H1 (cell line): ENCODE results near the gene DDX55. TPM values are rescaled to one million over a fixed set of nuclear protein-coding genes. Genes with fewer than 3 reads are reported as not detected.

Experiments
- CTCF ChIP-seq, 3 experiments: IDR thresholded peaks; 1 replicate in 2 of 3; 2 replicates in 1 of 3; pipeline versions ENCODE4 v1.5.1 to v1.6.1; 2011; ENCODE audit warnings: low read length in 3 of 3, mild to moderate bottlenecking in 3 of 3, inconsistent platforms in 2 of 3, low read depth in 1 of 3, moderate library complexity in 1 of 3; ENCODE audit not compliant: insufficient read depth in 1 of 3; ENCODE audit errors: control extremely low read depth in 1 of 3
- NANOG ChIP-seq: IDR thresholded peaks from 2 replicates; pipeline ENCODE4 v1.6.1; 2011; ENCODE audit warnings: low read length, low read depth, mild to moderate bottlenecking, inconsistent platforms; ENCODE audit not compliant: insufficient read depth, poor library complexity, severe bottlenecking
- RFX5 ChIP-seq: IDR thresholded peaks from 2 replicates; pipeline ENCODE4 v1.6.1; 2011; ENCODE audit warnings: low read depth, low read length, improper control_type of control experiment, borderline replicate concordance
- SIRT6 ChIP-seq: IDR thresholded peaks from one replicate; pipeline ENCODE4 v1.7.1; 2012; ENCODE audit warnings: low read length, inconsistent platforms
- TBP ChIP-seq: IDR thresholded peaks from 2 replicates; pipeline ENCODE4 v1.6.1; 2011; ENCODE audit warnings: low read depth, low read length, improper control_type of control experiment
- polyA plus RNA-seq, 7 experiments: library from polyadenylated mRNA; depleted of rRNA in 3 of 7; stranded (reverse) in 5 of 7; unstranded in 2 of 7; fragments of >200 nt in 5 of 7; fragments of 200-250 nt in 2 of 7; gene quantifications; 1 replicate in 5 of 7; 2 replicates in 1 of 7; 4 replicates in 1 of 7; pipeline versions ENCODE4 v1.2.1 to v1.2.3, GENCODE V29; 2011 to 2013; ENCODE audit warnings: missing spikeins in 2 of 7, mixed read lengths in 2 of 7
- total RNA-seq: library from RNA; stranded (reverse); fragmentation: NEBNext Ultra II Directional; extraction: Animal tissue kit (Norgen Biotek cat#: 25700); gene quantifications from 2 replicates; pipeline ENCODE4 v1.2.1, GENCODE V29; 2021

The DDX55 gene
- total and polyA plus RNA-seq, 2 of the 8 experiments (the other 6 are each of a cell fraction or from before 2014, with no cell fraction given), result 25.8 to 37.7 TPM

GRCh38 chr12:123607756-123608155 is 5.9 kb downstream of the DDX55 start (continued):
- TF ChIP-seq CTCF (IDR thresholded peaks at IDR 0.05; ENCODE audit: control extremely low read depth in 1 of 3, insufficient read depth in 1 of 3, low read depth in 1 of 3, low read length in 3 of 3), result no peak
- no peak for TF ChIP-seq NANOG
- TF ChIP-seq SIRT6, result no peak
- no peak for TF ChIP-seq RFX5
- no peak for TF ChIP-seq TBP
